NT2/D1 (cell line): ENCODE data around the gene NOM1.

ENCODE experiments used
- SUZ12 ChIP-seq: IDR thresholded peaks from 2 replicates; pipeline ENCODE4 v1.6.1; 2011; ENCODE audit not compliant: insufficient read length, insufficient read depth; ENCODE audit errors: extremely low read depth
- YY1 ChIP-seq: IDR thresholded peaks from 2 replicates; pipeline ENCODE4 v1.6.1; 2011; ENCODE audit not compliant: insufficient read length, insufficient read depth
- ZNF274 ChIP-seq: IDR thresholded peaks from 2 replicates; pipeline ENCODE4 v1.6.1; 2011; ENCODE audit warnings: mild to moderate bottlenecking, low read depth, low read length

DNA sequence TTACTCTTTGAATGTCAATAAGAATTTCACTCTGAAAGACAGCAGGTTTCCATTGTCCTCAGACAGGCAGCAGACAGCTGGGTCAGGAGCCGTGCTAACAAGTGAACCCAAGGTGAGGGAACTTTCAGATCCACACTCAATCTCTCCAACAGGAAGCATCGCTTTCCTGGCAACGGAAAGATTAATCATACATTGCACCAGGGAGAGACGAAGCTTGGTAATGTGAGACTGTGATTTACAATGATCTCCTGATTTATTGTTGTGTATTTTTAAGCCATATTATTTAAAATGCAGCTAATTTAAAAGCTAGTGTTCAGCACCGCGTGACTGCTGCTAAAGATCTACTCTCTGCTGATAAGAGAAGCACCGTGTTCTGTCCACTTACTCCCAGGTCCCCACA, 17.5 kb upstream of the NOM1 start:
- TF ChIP-seq ZNF274 (no peak), YY1 (no peak), SUZ12 (no peak)
